A549 (cell line): Measurements from ENCODE around the gene RAB17.

Experiments used
- CTCF ChIP-seq: fragments of >200 bp; sonication (Bioruptor Twin); formaldehyde crosslinking; IDR thresholded peaks from 3 replicates; pipeline ENCODE4 v1.5.1; 2016
- FOSL2 ChIP-seq, 2 experiments: fragments of 450-650 bp in 1 of 2; fragments of >200 bp in 1 of 2; sonication (Bioruptor Twin) in 1 of 2; formaldehyde crosslinking; IDR thresholded peaks; 2 replicates each; pipeline versions ENCODE4 v1.5.0 to v1.6.1; 2016 to 2020; ENCODE audit warnings: mild to moderate bottlenecking in 1 of 2, moderate library complexity in 1 of 2
- HOXA7 ChIP-seq: fragments of 250-450 bp; sonication (Bioruptor Pico); IDR thresholded peaks from 2 replicates; pipeline ENCODE4 v1.5.0; 2020; ENCODE audit warnings: mild to moderate bottlenecking, moderate library complexity
- MAX ChIP-seq: IDR thresholded peaks from 2 replicates; pipeline ENCODE4 v1.6.1; 2012
- POLR2A ChIP-seq: IDR thresholded peaks from 2 replicates; pipeline ENCODE4 v1.6.1; 2012; ENCODE audit warnings: mild to moderate bottlenecking, low read length
- REST ChIP-seq: fragments of 200-600 bp; sonication (generic); IDR thresholded peaks from 2 replicates; pipeline ENCODE4 v1.6.1; 2016; ENCODE audit warnings: antibody characterized with exemption, mild to moderate bottlenecking, moderate library complexity
- TP53 ChIP-seq: fragments of 250-450 bp; sonication (Bioruptor Pico); IDR thresholded peaks from 2 replicates; pipeline ENCODE4 v1.5.0; 2021; ENCODE audit warnings: mild to moderate bottlenecking, moderate library complexity

- TF ChIP-seq POLR2A (no peak), CTCF (no peak), REST (no peak), HOXA7 (no peak), MAX (no peak), FOSL2 (IDR thresholded peaks at IDR 0.05) (no peak), FOSL2 (CRISPR knock-in tag; IDR thresholded peaks at IDR 0.05) (no peak), TP53 (CRISPR knock-in tag) (no peak)
Observed at GRCh38 chr2:237617587-237617982, 27.1 kb upstream of the RAB17 start.
